ENCODE results near the gene IGF2. TPM values are rescaled to one million over a fixed set of nuclear protein-coding genes. Genes with fewer than 3 reads are reported as not detected.

Gene IGF2
- total RNA-seq, 1 experiment from 2014 or later: 1.5 TPM

DNA sequence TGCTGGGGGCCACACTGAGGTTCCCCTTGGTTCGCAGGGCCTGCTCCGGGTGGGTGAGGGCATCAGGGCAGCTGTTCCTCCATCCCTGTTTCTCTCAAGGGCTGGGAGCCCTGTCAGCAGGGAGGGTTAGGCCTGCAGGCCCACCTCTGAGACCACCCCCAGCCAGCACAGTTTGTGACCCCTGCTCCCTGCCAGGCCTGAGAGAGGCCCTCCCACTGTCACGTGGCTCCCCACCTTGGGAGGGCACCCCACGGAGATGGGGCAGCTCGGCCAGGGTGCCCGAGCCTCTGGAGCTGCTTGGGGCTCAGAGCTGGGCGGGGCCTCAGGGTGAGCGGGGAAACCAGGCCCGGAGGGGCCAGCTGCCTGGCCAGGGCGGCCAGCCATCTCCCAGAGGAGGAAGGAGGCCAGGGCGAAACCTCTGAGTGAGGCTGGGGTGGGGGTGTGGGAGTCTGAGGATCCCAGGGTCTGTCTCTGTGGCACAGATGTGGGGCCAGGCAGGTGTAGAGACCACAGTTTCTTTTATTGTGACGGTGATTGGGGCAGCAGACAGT is 24.3 kb upstream of the IGF2 start:
- Mint-ChIP-seq H3K9me3 (no peaks in the 10 kb centered on the region), H3K27me3 (ENCODE audit: low read depth) (no peaks in the 10 kb centered on the region), H3K27ac (no peak overlapping the region), H3K4me3 (no peak overlapping the region), H3K36me3 (no peaks in the 10 kb centered on the region), H3K4me1 (no peaks in the 10 kb centered on the region)
- DNase-seq (ENCODE audit: low spot score) (no peak), ATAC-seq (no peak)
- TF ChIP-seq, protein P1, sequence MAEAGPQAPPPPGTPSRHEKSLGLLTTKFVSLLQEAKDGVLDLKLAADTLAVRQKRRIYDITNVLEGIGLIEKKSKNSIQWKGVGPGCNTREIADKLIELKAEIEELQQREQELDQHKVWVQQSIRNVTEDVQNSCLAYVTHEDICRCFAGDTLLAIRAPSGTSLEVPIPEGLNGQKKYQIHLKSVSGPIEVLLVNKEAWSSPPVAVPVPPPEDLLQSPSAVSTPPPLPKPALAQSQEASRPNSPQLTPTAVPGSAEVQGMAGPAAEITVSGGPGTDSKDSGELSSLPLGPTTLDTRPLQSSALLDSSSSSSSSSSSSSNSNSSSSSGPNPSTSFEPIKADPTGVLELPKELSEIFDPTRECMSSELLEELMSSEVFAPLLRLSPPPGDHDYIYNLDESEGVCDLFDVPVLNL (CRISPR knock-in tag; IDR thresholded peaks at IDR 0.05; ENCODE audit: borderline replicate concordance, low read depth): no peak
- TF ChIP-seq, protein P2, sequence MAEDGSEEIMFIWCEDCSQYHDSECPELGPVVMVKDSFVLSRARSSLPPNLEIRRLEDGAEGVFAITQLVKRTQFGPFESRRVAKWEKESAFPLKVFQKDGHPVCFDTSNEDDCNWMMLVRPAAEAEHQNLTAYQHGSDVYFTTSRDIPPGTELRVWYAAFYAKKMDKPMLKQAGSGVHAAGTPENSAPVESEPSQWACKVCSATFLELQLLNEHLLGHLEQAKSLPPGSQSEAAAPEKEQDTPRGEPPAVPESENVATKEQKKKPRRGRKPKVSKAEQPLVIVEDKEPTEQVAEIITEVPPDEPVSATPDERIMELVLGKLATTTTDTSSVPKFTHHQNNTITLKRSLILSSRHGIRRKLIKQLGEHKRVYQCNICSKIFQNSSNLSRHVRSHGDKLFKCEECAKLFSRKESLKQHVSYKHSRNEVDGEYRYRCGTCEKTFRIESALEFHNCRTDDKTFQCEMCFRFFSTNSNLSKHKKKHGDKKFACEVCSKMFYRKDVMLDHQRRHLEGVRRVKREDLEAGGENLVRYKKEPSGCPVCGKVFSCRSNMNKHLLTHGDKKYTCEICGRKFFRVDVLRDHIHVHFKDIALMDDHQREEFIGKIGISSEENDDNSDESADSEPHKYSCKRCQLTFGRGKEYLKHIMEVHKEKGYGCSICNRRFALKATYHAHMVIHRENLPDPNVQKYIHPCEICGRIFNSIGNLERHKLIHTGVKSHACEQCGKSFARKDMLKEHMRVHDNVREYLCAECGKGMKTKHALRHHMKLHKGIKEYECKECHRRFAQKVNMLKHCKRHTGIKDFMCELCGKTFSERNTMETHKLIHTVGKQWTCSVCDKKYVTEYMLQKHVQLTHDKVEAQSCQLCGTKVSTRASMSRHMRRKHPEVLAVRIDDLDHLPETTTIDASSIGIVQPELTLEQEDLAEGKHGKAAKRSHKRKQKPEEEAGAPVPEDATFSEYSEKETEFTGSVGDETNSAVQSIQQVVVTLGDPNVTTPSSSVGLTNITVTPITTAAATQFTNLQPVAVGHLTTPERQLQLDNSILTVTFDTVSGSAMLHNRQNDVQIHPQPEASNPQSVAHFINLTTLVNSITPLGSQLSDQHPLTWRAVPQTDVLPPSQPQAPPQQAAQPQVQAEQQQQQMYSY (CRISPR knock-in tag; IDR thresholded peaks at IDR 0.05): peak; percentile 75
- CTCF ChIA-PET: interaction anchor here (0.6 to 3.9 kb wide), 9 partner anchors 8 to 287 kb away, joined by 3 to 25 read pairs (median 7); no protein-coding TSS in a partner anchor
- POLR2A ChIA-PET: no interaction called here

DNA sequence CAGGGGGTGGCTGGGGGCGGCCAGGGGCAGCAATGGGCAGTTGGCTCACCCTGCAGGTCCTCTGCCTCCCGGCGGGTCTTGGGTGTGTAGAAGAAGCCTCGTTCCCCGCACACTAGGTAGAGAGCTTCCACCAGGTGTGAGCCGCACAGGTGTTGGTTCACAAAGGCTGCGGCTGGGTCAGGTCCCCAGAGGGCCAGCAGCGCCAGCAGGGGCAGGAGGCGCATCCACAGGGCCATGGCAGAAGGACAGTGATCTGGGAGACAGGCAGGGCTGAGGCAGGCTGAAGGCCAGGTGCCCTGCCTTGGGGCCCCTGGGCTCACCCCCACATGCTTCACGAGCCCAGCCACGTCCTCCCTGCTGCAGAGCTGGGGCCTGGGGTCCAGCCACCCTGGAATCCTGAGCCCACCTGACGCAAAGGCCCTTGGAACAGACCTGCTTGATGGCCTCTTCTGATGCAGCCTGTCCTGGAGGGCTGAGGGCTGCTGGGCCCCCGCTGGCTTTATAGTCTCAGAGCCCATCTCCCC is 21.6 kb upstream of the IGF2 start, which contains the start of gene INS:
Gene INS, minus strand, starts transcription at position 474 of the 524 bp plus-strand sequence. Its CDS starts 238 bp downstream, at position 236.
- Mint-ChIP-seq H3K4me1 (no peaks in the 10 kb centered on the region), H3K9me3 (no peaks in the 10 kb centered on the region), H3K27me3 (ENCODE audit: low read depth) (no peaks in the 10 kb centered on the region), H3K36me3 (no peaks in the 10 kb centered on the region), H3K4me3 (no peak within 1 kb of the TSS), H3K27ac (no peak within 1 kb of the TSS)
- ATAC-seq: no peak
- CTCF ChIA-PET: interaction anchor here (2.5 to 18.6 kb wide), 2 partner anchors 10 to 130 kb away, joined by 13 to 761 read pairs; no protein-coding TSS in a partner anchor
- DNase-seq (ENCODE audit: low spot score): no peak
- POLR2A ChIA-PET: no interaction called here
- no peak for TF ChIP-seq NR1H2 (CRISPR knock-in tag; IDR thresholded peaks at IDR 0.05)
- no peak for TF ChIP-seq CREB1 (CRISPR knock-in tag; IDR thresholded peaks at IDR 0.05)
- TF ChIP-seq, protein P3, sequence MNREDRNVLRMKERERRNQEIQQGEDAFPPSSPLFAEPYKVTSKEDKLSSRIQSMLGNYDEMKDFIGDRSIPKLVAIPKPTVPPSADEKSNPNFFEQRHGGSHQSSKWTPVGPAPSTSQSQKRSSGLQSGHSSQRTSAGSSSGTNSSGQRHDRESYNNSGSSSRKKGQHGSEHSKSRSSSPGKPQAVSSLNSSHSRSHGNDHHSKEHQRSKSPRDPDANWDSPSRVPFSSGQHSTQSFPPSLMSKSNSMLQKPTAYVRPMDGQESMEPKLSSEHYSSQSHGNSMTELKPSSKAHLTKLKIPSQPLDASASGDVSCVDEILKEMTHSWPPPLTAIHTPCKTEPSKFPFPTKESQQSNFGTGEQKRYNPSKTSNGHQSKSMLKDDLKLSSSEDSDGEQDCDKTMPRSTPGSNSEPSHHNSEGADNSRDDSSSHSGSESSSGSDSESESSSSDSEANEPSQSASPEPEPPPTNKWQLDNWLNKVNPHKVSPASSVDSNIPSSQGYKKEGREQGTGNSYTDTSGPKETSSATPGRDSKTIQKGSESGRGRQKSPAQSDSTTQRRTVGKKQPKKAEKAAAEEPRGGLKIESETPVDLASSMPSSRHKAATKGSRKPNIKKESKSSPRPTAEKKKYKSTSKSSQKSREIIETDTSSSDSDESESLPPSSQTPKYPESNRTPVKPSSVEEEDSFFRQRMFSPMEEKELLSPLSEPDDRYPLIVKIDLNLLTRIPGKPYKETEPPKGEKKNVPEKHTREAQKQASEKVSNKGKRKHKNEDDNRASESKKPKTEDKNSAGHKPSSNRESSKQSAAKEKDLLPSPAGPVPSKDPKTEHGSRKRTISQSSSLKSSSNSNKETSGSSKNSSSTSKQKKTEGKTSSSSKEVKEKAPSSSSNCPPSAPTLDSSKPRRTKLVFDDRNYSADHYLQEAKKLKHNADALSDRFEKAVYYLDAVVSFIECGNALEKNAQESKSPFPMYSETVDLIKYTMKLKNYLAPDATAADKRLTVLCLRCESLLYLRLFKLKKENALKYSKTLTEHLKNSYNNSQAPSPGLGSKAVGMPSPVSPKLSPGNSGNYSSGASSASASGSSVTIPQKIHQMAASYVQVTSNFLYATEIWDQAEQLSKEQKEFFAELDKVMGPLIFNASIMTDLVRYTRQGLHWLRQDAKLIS (CRISPR knock-in tag; IDR thresholded peaks at IDR 0.05; ENCODE audit: borderline replicate concordance): no peak
- TF ChIP-seq ZBTB21 (CRISPR knock-in tag; IDR thresholded peaks at IDR 0.05; ENCODE audit: borderline replicate concordance): no peak
- TF ChIP-seq, protein P4, sequence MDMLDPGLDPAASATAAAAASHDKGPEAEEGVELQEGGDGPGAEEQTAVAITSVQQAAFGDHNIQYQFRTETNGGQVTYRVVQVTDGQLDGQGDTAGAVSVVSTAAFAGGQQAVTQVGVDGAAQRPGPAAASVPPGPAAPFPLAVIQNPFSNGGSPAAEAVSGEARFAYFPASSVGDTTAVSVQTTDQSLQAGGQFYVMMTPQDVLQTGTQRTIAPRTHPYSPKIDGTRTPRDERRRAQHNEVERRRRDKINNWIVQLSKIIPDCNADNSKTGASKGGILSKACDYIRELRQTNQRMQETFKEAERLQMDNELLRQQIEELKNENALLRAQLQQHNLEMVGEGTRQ (CRISPR knock-in tag; IDR thresholded peaks at IDR 0.05): no peak
- TF ChIP-seq IRF2 (CRISPR knock-in tag; IDR thresholded peaks at IDR 0.05; ENCODE audit: borderline replicate concordance, low read depth): no peak
- no peak for TF ChIP-seq MXD4 (CRISPR knock-in tag; IDR thresholded peaks at IDR 0.05; ENCODE audit: borderline replicate concordance)
- no peak for TF ChIP-seq FOXJ3 (CRISPR knock-in tag; IDR thresholded peaks at IDR 0.05; ENCODE audit: borderline replicate concordance)
- TF ChIP-seq, protein P5, sequence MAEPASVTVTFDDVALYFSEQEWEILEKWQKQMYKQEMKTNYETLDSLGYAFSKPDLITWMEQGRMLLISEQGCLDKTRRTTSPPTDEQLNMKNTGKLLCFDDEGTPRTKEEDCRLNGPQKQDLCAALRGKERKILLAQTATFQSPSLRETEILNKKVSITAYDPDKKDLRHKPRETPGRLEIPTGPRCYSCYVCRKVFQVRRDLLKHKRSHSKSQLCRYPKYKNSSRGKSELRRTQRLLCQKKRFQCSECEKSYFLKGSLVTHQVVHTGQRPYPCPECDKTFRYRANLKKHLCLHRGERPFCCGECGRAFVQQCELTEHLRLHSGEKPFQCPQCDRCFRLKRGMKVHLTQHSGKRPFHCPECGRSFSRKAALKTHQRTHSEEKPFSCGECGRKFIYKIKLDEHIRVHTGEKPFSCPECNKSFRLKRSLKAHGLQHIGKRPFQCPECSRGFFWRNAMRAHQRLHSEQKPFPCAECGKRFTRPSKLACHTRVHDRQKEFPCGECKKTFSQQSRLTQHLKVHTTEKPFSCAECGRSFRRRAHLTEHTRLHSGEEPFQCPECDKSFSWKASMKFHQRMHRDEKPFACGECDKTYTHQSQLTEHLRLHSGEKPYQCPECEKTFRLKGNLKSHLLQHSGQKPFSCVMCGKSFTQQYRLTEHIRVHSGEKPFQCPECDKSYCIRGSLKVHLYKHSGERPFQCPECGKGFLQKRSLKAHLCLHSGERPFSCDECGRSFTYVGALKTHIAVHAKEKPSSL (CRISPR knock-in tag; conservative IDR thresholded peaks at IDR 0.05): no peak
- TF ChIP-seq, protein P6, sequence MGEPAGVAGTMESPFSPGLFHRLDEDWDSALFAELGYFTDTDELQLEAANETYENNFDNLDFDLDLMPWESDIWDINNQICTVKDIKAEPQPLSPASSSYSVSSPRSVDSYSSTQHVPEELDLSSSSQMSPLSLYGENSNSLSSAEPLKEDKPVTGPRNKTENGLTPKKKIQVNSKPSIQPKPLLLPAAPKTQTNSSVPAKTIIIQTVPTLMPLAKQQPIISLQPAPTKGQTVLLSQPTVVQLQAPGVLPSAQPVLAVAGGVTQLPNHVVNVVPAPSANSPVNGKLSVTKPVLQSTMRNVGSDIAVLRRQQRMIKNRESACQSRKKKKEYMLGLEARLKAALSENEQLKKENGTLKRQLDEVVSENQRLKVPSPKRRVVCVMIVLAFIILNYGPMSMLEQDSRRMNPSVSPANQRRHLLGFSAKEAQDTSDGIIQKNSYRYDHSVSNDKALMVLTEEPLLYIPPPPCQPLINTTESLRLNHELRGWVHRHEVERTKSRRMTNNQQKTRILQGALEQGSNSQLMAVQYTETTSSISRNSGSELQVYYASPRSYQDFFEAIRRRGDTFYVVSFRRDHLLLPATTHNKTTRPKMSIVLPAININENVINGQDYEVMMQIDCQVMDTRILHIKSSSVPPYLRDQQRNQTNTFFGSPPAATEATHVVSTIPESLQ (CRISPR knock-in tag; IDR thresholded peaks at IDR 0.05): no peak
- TF ChIP-seq, protein P7, sequence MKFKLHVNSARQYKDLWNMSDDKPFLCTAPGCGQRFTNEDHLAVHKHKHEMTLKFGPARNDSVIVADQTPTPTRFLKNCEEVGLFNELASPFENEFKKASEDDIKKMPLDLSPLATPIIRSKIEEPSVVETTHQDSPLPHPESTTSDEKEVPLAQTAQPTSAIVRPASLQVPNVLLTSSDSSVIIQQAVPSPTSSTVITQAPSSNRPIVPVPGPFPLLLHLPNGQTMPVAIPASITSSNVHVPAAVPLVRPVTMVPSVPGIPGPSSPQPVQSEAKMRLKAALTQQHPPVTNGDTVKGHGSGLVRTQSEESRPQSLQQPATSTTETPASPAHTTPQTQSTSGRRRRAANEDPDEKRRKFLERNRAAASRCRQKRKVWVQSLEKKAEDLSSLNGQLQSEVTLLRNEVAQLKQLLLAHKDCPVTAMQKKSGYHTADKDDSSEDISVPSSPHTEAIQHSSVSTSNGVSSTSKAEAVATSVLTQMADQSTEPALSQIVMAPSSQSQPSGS (CRISPR knock-in tag; IDR thresholded peaks at IDR 0.05; ENCODE audit: borderline replicate concordance, low read depth): no peak
- TF ChIP-seq ZNF121 (CRISPR knock-in tag; IDR thresholded peaks at IDR 0.05): no peak
- TF ChIP-seq, protein P8, sequence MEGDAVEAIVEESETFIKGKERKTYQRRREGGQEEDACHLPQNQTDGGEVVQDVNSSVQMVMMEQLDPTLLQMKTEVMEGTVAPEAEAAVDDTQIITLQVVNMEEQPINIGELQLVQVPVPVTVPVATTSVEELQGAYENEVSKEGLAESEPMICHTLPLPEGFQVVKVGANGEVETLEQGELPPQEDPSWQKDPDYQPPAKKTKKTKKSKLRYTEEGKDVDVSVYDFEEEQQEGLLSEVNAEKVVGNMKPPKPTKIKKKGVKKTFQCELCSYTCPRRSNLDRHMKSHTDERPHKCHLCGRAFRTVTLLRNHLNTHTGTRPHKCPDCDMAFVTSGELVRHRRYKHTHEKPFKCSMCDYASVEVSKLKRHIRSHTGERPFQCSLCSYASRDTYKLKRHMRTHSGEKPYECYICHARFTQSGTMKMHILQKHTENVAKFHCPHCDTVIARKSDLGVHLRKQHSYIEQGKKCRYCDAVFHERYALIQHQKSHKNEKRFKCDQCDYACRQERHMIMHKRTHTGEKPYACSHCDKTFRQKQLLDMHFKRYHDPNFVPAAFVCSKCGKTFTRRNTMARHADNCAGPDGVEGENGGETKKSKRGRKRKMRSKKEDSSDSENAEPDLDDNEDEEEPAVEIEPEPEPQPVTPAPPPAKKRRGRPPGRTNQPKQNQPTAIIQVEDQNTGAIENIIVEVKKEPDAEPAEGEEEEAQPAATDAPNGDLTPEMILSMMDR (IDR thresholded peaks at IDR 0.05): no peak
